Fibroblast of pulmonary artery (primary cell): ENCODE data around the gene EVA1B.

ENCODE experiments used
- DNase-seq: peaks from one replicate; pipeline ENCODE4 v3.0.0-alpha.2; 2010; ENCODE audit warnings: low read depth
- H3K4me3 ChIP-seq: replicated peaks from 2 replicates; pipeline ENCODE4 v1.5.1; 2011; ENCODE audit warnings: low read depth, mild to moderate bottlenecking, control low read depth, low read length, moderate library complexity
- TF ChIP-seq, protein P1 (sequence below): IDR thresholded peaks from 2 replicates; pipeline ENCODE4 v1.5.1; 2011; ENCODE audit warnings: mild to moderate bottlenecking, control low read depth, low read length, inconsistent platforms; ENCODE audit errors: missing control alignments

EVA1B gene, protein sequence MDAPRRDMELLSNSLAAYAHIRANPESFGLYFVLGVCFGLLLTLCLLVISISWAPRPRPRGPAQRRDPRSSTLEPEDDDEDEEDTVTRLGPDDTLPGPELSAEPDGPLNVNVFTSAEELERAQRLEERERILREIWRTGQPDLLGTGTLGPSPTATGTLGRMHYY

DNA sequence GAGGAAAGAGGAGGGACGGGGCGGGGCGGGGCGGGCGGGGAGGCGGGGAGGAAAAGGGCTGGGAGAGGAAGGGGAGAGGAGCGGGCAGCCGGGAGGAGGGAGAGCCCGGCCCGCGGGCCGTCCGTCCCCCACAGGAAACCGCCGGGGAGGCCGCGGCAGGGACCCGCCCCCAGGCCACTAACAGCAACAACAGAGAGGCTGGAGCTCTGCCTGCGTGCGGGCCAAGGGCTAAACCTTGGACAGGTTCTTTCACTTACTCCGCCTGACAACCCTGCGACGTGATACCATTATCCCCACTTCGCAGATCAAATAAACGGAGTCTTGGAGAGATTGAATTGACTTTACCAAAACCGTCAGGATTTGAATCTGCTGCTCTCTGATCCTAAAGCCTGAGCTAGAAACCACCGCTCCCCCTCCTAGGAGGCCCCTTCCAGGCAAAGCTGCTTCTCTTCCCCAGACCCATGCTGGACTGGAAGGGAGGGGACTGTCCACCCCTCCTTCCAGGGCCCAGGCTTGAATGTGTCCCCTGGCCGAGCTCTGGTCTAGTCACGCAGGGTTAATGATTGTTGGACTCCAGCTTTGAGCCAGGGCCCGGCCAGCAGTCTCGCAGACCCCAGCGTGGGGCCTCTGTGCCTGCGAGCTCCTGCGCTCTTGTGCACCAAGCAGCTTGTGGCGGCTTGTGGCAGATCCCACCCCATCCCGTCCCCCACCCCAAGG, at the start of gene EVA1B:
EVA1B (minus strand) TSS at position 10 of the 717 bp plus-strand sequence. CDS start 608 bp downstream, outside the sequence.
- H3K4me3 ChIP-seq = peak within 1 kb of the TSS; percentile 64
- TF ChIP-seq, protein P1, sequence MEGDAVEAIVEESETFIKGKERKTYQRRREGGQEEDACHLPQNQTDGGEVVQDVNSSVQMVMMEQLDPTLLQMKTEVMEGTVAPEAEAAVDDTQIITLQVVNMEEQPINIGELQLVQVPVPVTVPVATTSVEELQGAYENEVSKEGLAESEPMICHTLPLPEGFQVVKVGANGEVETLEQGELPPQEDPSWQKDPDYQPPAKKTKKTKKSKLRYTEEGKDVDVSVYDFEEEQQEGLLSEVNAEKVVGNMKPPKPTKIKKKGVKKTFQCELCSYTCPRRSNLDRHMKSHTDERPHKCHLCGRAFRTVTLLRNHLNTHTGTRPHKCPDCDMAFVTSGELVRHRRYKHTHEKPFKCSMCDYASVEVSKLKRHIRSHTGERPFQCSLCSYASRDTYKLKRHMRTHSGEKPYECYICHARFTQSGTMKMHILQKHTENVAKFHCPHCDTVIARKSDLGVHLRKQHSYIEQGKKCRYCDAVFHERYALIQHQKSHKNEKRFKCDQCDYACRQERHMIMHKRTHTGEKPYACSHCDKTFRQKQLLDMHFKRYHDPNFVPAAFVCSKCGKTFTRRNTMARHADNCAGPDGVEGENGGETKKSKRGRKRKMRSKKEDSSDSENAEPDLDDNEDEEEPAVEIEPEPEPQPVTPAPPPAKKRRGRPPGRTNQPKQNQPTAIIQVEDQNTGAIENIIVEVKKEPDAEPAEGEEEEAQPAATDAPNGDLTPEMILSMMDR = no peak
- DNase-seq = peak; percentile 84

DNA sequence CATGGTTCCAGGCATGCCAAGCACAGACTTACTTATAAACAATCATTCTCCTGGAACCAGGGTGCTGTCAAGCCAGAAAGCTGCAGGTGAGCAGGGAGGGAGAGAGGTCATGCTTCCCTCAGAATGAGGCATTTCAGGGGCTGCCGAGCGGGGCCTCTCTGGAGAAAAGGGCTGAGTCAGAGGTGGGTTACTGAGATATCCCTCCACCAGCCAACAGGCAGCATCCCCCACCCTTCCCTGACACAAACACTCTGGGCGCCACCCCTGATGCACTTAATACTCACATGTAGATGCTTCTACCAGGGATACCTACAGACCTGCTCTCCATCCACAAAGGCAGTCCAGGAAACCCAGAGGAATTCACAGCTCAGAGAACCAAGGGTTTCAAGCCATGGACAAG, 49.2 kb upstream of the EVA1B start:
- H3K4me3 ChIP-seq = no peak overlapping the region
- TF ChIP-seq, protein P1 = no peak

DNA sequence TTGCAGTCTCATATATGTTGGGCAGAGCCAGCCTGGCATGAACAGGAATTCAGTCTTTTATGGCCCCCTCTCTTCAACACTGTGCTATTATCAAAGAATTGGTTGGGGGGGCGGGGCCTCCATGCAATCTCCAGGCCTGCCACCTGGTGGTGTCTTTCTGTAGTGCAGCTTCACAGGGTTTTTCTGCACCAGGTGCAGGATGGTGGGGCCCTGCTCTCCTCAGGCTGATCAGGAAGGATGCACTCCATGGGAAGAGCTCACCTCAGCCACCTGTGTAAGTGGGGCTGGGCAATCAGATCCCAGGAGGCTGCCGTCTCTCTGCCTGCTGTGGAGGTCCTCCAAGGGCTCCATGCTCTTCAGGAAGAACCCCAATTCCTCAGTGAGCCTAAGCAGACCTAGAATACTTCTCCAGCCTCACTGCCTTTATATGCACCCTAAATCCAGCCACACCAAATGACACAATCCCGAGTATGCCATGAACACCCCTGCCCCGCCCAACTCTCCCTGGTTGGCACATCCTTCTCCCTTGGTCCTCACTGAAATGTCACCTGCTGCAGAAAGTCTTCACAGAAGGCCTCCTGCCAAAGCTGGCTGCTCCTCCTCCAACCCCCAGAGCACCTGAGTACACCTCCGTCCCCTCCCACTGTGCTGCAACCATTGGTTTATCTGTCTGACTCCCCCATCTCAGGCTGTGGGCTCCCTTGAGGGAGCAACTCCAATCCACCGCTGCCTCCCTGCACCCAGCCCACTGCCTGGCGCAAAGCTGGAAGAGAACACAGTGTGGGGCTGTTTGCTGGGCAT, 45.8 kb upstream of the EVA1B start:
- TF ChIP-seq, protein P1 = peak; percentile 88

More for the DNA sequence above, 49.2 kb upstream of the EVA1B start:
- DNase-seq = no peak

DNA sequence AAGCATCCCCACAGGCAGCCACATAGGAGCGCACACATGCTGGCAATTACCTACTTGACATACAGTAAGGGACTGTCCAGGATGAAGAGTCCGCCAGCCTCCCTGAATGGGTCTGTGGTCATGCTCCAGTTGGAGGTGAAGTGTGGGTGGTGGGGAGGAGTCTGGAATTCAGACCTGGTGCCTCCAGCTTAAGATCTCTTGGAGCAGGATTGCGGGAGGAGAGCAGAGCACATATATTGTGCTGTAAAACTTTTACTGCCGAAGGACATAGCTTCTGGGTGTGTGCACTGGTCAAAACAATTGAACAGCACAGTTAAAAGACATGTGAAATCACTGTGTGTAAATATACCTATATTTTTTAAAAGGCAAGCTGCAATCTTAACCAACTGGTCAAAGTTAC, 44.4 kb upstream of the EVA1B start:
- no peak for DNase-seq
- TF ChIP-seq, protein P1 = no peak
- no peak overlapping the region for H3K4me3 ChIP-seq

More for the DNA sequence above, 45.8 kb upstream of the EVA1B start:
- DNase-seq = peak; percentile 69
- no peak overlapping the region for H3K4me3 ChIP-seq

DNA sequence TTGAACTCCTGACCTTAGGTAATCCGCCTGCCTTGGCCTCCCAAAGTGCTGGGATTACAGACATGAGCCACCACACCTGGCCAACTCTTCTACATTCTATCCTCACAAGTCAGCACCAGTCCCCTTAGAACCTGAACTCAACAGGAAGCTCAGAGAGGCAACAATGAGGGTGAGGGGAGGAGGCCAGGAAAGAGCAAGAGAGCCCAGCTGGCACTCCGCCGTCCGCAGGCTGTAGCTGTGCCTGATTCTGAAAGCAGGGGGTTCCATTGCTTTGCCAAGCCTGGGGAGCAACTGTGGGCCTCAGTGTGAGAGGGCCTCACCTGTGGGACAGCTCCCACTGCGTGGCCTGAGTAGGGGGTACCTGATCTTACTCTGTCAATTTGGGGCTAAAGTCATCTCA, 43.6 kb upstream of the EVA1B start:
- TF ChIP-seq, protein P1 = no peak
- DNase-seq = no peak
- H3K4me3 ChIP-seq = no peak overlapping the region

DNA sequence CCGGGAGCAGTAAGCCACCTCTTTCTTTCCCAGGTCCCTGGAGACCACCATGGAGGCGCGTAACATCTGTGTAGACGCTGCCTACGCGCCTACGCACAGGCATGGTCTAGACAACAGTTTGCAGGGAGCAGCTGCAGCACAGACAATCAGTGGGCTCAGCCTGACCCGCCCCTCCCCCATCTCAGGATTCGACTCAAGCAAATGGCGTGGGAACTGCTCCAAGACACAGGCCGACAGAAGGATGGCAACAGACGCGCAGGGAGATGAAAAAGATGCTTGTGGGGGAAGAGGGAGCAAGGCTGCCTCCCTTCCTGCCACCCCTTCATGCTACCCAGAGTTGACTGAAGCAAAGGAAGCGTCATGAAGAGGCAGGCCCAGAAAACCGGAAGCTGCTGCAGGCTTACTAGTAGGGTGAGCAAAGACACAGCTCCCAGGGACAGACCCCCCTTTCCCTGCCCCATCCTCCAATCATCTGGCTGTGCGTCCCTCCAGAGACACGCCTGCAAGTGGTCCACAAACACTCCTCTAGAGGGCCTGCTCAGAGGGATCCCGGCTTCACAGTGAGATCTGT, 42.7 kb upstream of the EVA1B start:
- peak; percentile 80 for DNase-seq
- TF ChIP-seq, protein P1 = peak; percentile 16
- H3K4me3 ChIP-seq = no peak overlapping the region
